IMR-90 (cell line): ENCODE data around the gene PNMA8B. TPM values are rescaled to one million over a fixed set of nuclear protein-coding genes. Genes with fewer than 3 reads are reported as not detected.

Experiments used
- ATAC-seq: fragments of 200-7000 bp; cut with Tn5 transposase; 2 replicates; pipeline ENCODE4 v1.9.1; 2020; ENCODE audit warnings: low read depth, mild to moderate bottlenecking, moderate library complexity
- BruUV-seq: library from RNA; stranded (reverse); fragments of 400-500 nt; replicated peaks from 2 replicates; lab custom pipeline; 2021; lab: Mats Ljungman, UMichigan
- CTCF ChIA-PET: fragments of 300-600 bp; formaldehyde crosslinking; extraction: SDS; loops from one replicate; lab custom pipeline; 2021; ENCODE audit warnings: antibody characterized with exemption; lab: Yijun Ruan, JAX
- POLR2A ChIA-PET: fragments of 300-600 bp; sonication (Branson Sonifier 250); formaldehyde crosslinking; loops from one replicate; lab custom pipeline; 2022; ENCODE audit warnings: antibody characterized with exemption; ENCODE audit not compliant: unreplicated experiment; lab: Charles Lee
- DNase-seq: peaks from one replicate; pipeline ENCODE4 v3.0.0; 2013
- H2AFZ ChIP-seq: replicated peaks from 2 replicates; pipeline ENCODE3; 2013; ENCODE audit warnings: low read length, mild to moderate bottlenecking; ENCODE audit not compliant: poor library complexity
- H2AK5ac ChIP-seq: 2 replicates; pipeline ENCODE4 v1.6.1; 2013; ENCODE audit warnings: low read depth, low read length, inconsistent platforms
- H2AK9ac ChIP-seq: replicated peaks from 2 replicates; pipeline ENCODE3; 2013; ENCODE audit warnings: mild to moderate bottlenecking, low read depth, low read length, moderate library complexity; ENCODE audit not compliant: poor library complexity
- H2BK120ac ChIP-seq: 2 replicates; pipeline ENCODE4 v1.6.1; 2013; ENCODE audit warnings: low read depth, low read length, inconsistent platforms
- H2BK15ac ChIP-seq: 3 replicates; pipeline ENCODE4 v1.6.1; 2013; ENCODE audit warnings: low read depth, low read length, inconsistent platforms
- H2BK20ac ChIP-seq: 2 replicates; pipeline ENCODE4 v1.6.1; 2013; ENCODE audit warnings: low read depth, mild to moderate bottlenecking, inconsistent platforms, low read length, moderate library complexity
- H2BK5ac ChIP-seq: 2 replicates; pipeline ENCODE4 v1.6.1; 2013; ENCODE audit warnings: mild to moderate bottlenecking, low read depth, low read length, inconsistent platforms; ENCODE audit not compliant: poor library complexity, severe bottlenecking
- H3K14ac ChIP-seq: replicated peaks from 2 replicates; pipeline ENCODE4 v1.6.1; 2013; ENCODE audit warnings: low read depth, low read length, inconsistent platforms
- H3K18ac ChIP-seq: 2 replicates; pipeline ENCODE4 v1.6.1; 2013; ENCODE audit warnings: low read depth, low read length, control low read depth
- H3K23ac ChIP-seq: 2 replicates; pipeline ENCODE4 v1.6.1; 2013; ENCODE audit warnings: low read depth, low read length, inconsistent platforms
- H3K27ac ChIP-seq: 2 replicates; pipeline ENCODE4 v1.5.1; 2013; ENCODE audit warnings: mild to moderate bottlenecking, control low read depth, low read length; ENCODE audit not compliant: insufficient read depth
- H3K27me3 ChIP-seq: 2 replicates; pipeline ENCODE4 v1.6.1; 2013; ENCODE audit warnings: low read length; ENCODE audit not compliant: control insufficient read depth, insufficient read depth
- H3K36me3 ChIP-seq: 2 replicates; pipeline ENCODE4 v1.6.1; 2013; ENCODE audit warnings: low read length, mixed read lengths; ENCODE audit not compliant: control insufficient read depth, insufficient read depth
- H3K4ac ChIP-seq: 2 replicates; pipeline ENCODE4 v1.6.1; 2013; ENCODE audit warnings: low read depth, low read length, inconsistent platforms
- H3K4me1 ChIP-seq: 2 replicates; pipeline ENCODE4 v1.6.1; 2013; ENCODE audit warnings: low read length, mixed read lengths; ENCODE audit not compliant: control insufficient read depth, insufficient read depth
- H3K4me2 ChIP-seq: 2 replicates; pipeline ENCODE4 v1.6.1; 2013; ENCODE audit warnings: low read depth, mild to moderate bottlenecking, control low read depth, low read length, moderate library complexity
- H3K4me3 ChIP-seq: 2 replicates; pipeline ENCODE4 v1.5.1; 2013; ENCODE audit warnings: low read depth, mild to moderate bottlenecking, control low read depth, low read length, moderate library complexity; ENCODE audit not compliant: insufficient read depth
- H3K56ac ChIP-seq: 2 replicates; pipeline ENCODE4 v1.6.1; 2013; ENCODE audit warnings: low read length, inconsistent platforms; ENCODE audit not compliant: insufficient read depth; ENCODE audit errors: extremely low read depth
- H3K79me1 ChIP-seq, 2 experiments: 2 replicates each; pipeline ENCODE4 v1.6.1; 2013; ENCODE audit warnings: low read length in 2 of 2, inconsistent platforms in 1 of 2, low read depth in 1 of 2
- H3K9ac ChIP-seq: 2 replicates; pipeline ENCODE4 v1.6.1; 2013; ENCODE audit warnings: low read depth, low read length, control low read depth
- H3K9me1 ChIP-seq: 2 replicates; pipeline ENCODE4 v1.6.1; 2013; ENCODE audit warnings: low read length, inconsistent platforms; ENCODE audit not compliant: insufficient read depth
- H3K9me3 ChIP-seq: 2 replicates; pipeline ENCODE4 v1.6.1; 2013; ENCODE audit warnings: low read length; ENCODE audit not compliant: control insufficient read depth, insufficient read depth
- H4K20me1 ChIP-seq: 2 replicates; pipeline ENCODE4 v1.6.1; 2013; ENCODE audit warnings: low read length, inconsistent platforms; ENCODE audit not compliant: insufficient read depth
- H4K5ac ChIP-seq: 2 replicates; pipeline ENCODE4 v1.6.1; 2013; ENCODE audit warnings: mild to moderate bottlenecking, low read depth, low read length, control low read depth
- H4K8ac ChIP-seq, 2 experiments: 2 replicates each; pipeline ENCODE4 v1.6.1; 2013; ENCODE audit warnings: low read depth in 2 of 2, low read length in 2 of 2, control low read depth in 1 of 2, inconsistent platforms in 1 of 2
- H4K91ac ChIP-seq: 2 replicates; pipeline ENCODE4 v1.6.1; 2013; ENCODE audit warnings: low read depth, low read length, inconsistent platforms; ENCODE audit not compliant: insufficient read depth
- BHLHE40 ChIP-seq: fragments of 150-350 bp; IDR thresholded peaks from 2 replicates; pipeline ENCODE4 v1.6.1; 2016; ENCODE audit warnings: mild to moderate bottlenecking, low read depth, low read length
- MAFK ChIP-seq: IDR thresholded peaks from 2 replicates; pipeline ENCODE4 v1.6.1; 2012; ENCODE audit warnings: low read depth, low read length, improper control_type of control experiment
- MAZ ChIP-seq: IDR thresholded peaks from 2 replicates; pipeline ENCODE4 v1.6.1; 2012; ENCODE audit warnings: low read depth, mild to moderate bottlenecking, low read length, improper control_type of control experiment, moderate library complexity, borderline replicate concordance
- NFE2L2 ChIP-seq: fragments of 150-350 bp; IDR thresholded peaks from 2 replicates; pipeline ENCODE4 v1.6.1; 2016; ENCODE audit warnings: low read depth, mild to moderate bottlenecking, low read length
- POLR2A ChIP-seq: IDR thresholded peaks from 2 replicates; pipeline ENCODE4 v1.6.1; 2012; ENCODE audit warnings: mild to moderate bottlenecking, low read depth, low read length
- RCOR1 ChIP-seq: IDR thresholded peaks from 2 replicates; pipeline ENCODE4 v1.6.1; 2012; ENCODE audit warnings: mild to moderate bottlenecking, low read length, improper control_type of control experiment; ENCODE audit not compliant: insufficient replicate concordance
- RFX5 ChIP-seq: IDR thresholded peaks from 2 replicates; pipeline ENCODE4 v1.8.0; 2012; ENCODE audit warnings: low read depth, mild to moderate bottlenecking, low read length, moderate library complexity
- SMC3 ChIP-seq: fragments of 150-350 bp; IDR thresholded peaks from 2 replicates; pipeline ENCODE4 v1.6.1; 2016; ENCODE audit warnings: low read depth, mild to moderate bottlenecking, antibody characterized with exemption, low read length, moderate library complexity
- WGBS, 2 experiments: methylation state at CpG; one replicate each; pipeline versions ENCODE4 v1.1.5 to v1.1.7; 2013; ENCODE audit warnings: missing lambda C conversion rate in 2 of 2; ENCODE audit not compliant: insufficient read length in 1 of 2; ENCODE audit errors: extremely low coverage in 2 of 2; 5-methylcytosine and 5-hydroxymethylcytosine counted together
- dilution Hi-C: fragments of 300-500 bp; cut with HindIII; formaldehyde crosslinking; loops from one replicate; pipeline ENCODE4 v1.14.3; 2018; ENCODE audit warnings: low sequenced_read_pairs; ENCODE audit not compliant: unreplicated experiment
- in situ Hi-C: fragments of 300-500 bp; cut with MboI; formaldehyde crosslinking; loops from 3 replicates; pipeline ENCODE4 v1.14.3; 2019; ENCODE audit warnings: low sequenced_read_pairs, inconsistent platforms, mixed read lengths
- intact Hi-C: fragments of 100-400 bp; cut with micrococcal nuclease; formaldehyde crosslinking; loops from 2 replicates; pipeline ENCODE4 v1.10.0; 2022
- polyA plus RNA-seq, 3 experiments: library from polyadenylated mRNA; depleted of rRNA; stranded (reverse); fragments of >200 nt; gene quantifications; 2 replicates each; pipeline ENCODE4 v1.2.3, GENCODE V29; 2012; ENCODE audit warnings: low replicate concordance in 1 of 3
- total RNA-seq: library from RNA; depleted of rRNA; stranded (reverse); fragments of >200 nt; gene quantifications from 2 replicates; pipeline ENCODE4 v1.2.3, GENCODE V29; 2012
- TF ChIP-seq, protein P1 (sequence below): fragments of 150-350 bp; IDR thresholded peaks from 2 replicates; pipeline ENCODE4 v1.6.1; 2016; ENCODE audit warnings: low read depth, mild to moderate bottlenecking, low read length, moderate library complexity, borderline replicate concordance
- TF ChIP-seq, protein P2 (sequence below): fragments of 150-350 bp; IDR thresholded peaks from 2 replicates; pipeline ENCODE4 v1.6.1; 2017; ENCODE audit warnings: mild to moderate bottlenecking, antibody characterized with exemption, low read length, low read depth

Gene PNMA8B
- total and polyA plus RNA-seq, 2 of the 4 experiments (the other 2 are of a cell fraction) = 0.12 to 0.18 TPM

DNA sequence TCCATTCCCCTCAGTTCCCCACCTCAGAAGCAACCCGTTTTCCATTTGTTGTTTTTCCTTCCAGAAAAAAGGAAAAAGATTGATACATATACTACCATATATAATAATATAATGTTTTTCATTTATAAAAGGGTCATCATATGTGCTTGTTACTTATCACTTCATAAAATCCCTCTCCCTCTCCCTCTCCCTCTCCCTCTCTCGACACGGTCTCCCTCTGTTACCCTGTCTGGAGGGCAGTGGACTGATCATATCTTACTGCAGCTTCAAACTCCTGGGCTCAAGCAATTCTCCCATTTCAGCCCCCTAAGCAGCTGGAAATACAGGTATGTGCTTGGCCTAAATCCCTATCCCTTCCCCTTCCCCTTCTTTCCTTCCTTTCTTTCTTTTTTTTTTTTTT lies 41.4 kb downstream of the PNMA8B start:
- WGBS, 2 experiments = no CpG with 5 or more reads among the region's 3 CpGs
- no peak overlapping the region for H2BK20ac ChIP-seq
- no peak overlapping the region for H4K8ac ChIP-seq
- POLR2A ChIA-PET = no interaction called here
- CTCF ChIA-PET = interaction anchor here (0.6 kb wide), 1 partner anchor 409 kb away, joined by 3 read pairs; no protein-coding TSS in a partner anchor
- H3K14ac ChIP-seq = no peak overlapping the region
- H3K4me2 ChIP-seq = no peak overlapping the region
- H2AFZ ChIP-seq = no peak overlapping the region
- no peak overlapping the region for H3K4ac ChIP-seq
- no peak overlapping the region for H3K9ac ChIP-seq
- H4K5ac ChIP-seq = no peak overlapping the region
- no peak for DNase-seq
- no peak overlapping the region for H4K91ac ChIP-seq
- no peaks in the 10 kb centered on the region for H3K4me1 ChIP-seq
- no peak overlapping the region for H2AK5ac ChIP-seq
- no peaks in the 10 kb centered on the region for H3K36me3 ChIP-seq
- dilution Hi-C loops (no loop called here), intact Hi-C loops (no loop called here), in situ Hi-C loops (no loop called here)
- no peak overlapping the region for H3K27ac ChIP-seq
- no peak overlapping the region for H2BK120ac ChIP-seq
- no peak overlapping the region for H3K56ac ChIP-seq
- no peak for ATAC-seq
- no peaks in the 10 kb centered on the region for H3K79me1 ChIP-seq
- H4K20me1 ChIP-seq = no peaks in the 10 kb centered on the region
- H2AK9ac ChIP-seq = no peak overlapping the region
- H3K27me3 ChIP-seq = peaks cover 23% of the 10 kb centered on the region
- no TSS peak for BruUV-seq
- H2BK5ac ChIP-seq = no peak overlapping the region
- H2BK15ac ChIP-seq = no peak overlapping the region
- no peaks in the 10 kb centered on the region for H3K9me1 ChIP-seq
- H3K4me3 ChIP-seq = no peak overlapping the region
- no peak overlapping the region for H3K18ac ChIP-seq
- H3K23ac ChIP-seq = no peak overlapping the region
- H3K9me3 ChIP-seq = peaks cover 6% of the 10 kb centered on the region
- no peak for TF ChIP-seq RCOR1
- TF ChIP-seq MAFK = no peak
- TF ChIP-seq, protein P1, sequence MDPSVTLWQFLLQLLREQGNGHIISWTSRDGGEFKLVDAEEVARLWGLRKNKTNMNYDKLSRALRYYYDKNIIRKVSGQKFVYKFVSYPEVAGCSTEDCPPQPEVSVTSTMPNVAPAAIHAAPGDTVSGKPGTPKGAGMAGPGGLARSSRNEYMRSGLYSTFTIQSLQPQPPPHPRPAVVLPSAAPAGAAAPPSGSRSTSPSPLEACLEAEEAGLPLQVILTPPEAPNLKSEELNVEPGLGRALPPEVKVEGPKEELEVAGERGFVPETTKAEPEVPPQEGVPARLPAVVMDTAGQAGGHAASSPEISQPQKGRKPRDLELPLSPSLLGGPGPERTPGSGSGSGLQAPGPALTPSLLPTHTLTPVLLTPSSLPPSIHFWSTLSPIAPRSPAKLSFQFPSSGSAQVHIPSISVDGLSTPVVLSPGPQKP = no peak
- no peak for TF ChIP-seq POLR2A
- TF ChIP-seq BHLHE40 = no peak
- no peak for TF ChIP-seq NFE2L2
- TF ChIP-seq, protein P2, sequence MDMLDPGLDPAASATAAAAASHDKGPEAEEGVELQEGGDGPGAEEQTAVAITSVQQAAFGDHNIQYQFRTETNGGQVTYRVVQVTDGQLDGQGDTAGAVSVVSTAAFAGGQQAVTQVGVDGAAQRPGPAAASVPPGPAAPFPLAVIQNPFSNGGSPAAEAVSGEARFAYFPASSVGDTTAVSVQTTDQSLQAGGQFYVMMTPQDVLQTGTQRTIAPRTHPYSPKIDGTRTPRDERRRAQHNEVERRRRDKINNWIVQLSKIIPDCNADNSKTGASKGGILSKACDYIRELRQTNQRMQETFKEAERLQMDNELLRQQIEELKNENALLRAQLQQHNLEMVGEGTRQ = no peak
- no peak for TF ChIP-seq RFX5
- no peak for TF ChIP-seq MAZ
- TF ChIP-seq SMC3 = no peak
